NCI-H1105 treated with DMSO at 0.1 percent for 48 hours (cell line): ENCODE measurements around the gene FLNA.
"Not testable (repeated sequence)": the region's sequence is repeated elsewhere in the genome, so short reads cannot be mapped to it uniquely, and the experiment has no call there.

Source experiments
- DNase-seq: peaks from one replicate; lab custom pipeline; 2025; lab: John Stamatoyannopoulos, UW

Gene FLNA

DNA sequence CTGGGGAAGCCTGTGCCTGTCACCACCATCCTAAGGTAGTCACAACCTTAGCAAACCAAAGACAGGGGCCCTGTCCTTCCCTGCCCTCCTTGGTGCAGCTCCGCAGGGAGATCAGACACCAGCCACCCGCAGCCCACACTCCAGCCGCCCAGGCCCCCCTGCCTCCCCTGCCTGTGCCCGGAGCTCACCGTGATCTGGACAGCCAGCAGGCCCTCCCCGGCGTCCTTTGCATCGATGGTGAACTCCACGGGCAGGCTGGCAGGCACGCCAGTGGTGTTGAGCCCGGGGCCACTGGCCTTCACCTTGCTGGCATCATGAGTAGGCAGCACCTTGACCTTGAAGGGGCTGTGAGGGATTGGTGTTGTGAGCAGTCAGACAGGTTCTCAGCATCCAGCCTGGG, 16.4 kb downstream of the FLNA start:
- DNase-seq: no peak

DNA sequence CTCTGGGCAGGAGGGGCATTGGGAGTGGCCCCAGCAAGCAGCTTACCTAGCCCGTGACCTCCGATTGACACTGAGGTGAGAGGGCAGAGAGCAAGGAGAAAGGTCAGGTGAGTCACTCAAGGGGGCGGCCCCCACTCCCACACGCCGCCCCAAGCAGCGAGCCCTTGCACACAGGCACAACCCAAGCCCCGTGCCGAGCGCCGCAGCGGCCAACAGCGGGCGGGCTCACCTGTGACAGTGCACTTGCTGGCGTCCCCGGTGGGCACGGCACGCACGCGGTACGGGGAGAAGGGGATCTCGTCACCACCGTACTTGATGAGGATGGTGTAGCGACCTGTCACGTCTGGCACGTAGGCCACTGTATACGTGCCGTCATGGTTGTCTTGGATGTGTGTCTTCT, 17.2 kb downstream of the FLNA start:
- no peak for DNase-seq

DNA sequence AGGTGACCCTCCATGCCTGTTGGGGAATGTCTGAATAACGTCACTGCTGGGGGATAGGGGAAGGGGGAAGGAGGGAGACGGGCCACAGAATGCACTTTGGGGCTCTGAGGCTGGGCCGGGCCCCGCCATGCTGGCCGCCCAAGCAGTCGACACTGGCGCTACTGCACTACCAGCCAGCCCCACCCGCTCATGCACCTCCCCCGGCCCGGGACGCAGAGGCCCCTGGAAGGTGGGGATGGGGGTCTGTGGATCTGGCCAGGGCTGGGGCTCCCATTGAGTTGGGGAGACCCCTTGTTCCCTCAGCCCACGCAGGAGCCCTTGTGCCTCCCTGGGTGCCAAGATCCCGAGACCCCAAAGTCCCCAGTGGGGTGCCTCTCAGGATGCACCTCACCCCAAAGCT, 17.8 kb downstream of the FLNA start:
- DNase-seq: no peak

DNA sequence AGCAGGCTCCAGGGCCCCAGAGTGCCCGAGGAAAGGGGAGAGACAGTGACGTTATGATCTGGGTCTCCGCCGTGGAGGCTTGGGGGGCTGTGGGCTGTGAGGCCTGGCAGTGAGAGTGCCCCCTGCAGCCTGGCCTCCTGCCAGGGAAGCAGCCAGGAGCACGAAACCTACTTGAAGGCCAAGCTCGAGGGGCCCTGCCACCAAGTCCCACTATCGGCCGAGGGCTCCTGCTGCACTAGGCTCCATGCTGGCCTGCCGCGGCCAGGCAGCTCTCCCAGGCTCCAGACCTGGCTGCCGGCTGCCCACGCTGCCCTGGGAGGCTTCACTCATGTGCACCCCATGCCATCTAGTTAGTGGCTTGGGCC, 18.7 kb downstream of the FLNA start:
- DNase-seq: no peak

DNA sequence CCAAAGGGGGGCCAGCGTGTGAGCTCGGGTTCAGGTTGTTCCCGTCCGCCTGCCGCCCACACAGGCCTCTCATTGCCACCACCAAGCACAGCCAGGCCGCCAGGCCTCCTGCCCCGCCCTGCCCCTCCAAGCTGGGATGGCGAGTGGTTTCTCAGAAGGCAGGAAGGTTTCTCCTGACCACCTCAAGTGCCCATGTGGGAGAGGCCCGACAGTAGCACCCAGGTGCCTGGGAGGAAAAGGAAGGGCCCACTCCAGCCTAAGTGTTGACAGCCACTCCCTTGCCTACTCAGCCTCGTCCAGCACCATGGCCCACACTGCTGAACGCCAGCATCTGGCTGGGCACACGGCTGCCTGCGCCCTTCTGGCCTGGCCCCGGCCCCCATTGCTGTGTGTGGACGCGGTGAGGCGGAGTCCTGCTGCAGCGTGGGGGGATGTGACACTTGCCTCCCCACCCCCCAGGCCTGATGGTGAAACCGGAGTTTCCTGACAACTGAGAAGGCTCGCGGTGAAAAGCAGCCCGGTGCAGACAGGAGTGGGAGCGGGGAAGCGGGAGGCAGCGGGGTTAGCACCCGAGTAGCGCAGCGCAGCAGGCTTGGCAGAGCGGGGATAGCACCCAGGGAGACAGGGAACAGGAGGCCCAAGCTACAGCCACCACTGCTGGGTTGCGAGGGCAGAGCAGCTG, 19.2 kb downstream of the FLNA start:
- no peak for DNase-seq

DNA sequence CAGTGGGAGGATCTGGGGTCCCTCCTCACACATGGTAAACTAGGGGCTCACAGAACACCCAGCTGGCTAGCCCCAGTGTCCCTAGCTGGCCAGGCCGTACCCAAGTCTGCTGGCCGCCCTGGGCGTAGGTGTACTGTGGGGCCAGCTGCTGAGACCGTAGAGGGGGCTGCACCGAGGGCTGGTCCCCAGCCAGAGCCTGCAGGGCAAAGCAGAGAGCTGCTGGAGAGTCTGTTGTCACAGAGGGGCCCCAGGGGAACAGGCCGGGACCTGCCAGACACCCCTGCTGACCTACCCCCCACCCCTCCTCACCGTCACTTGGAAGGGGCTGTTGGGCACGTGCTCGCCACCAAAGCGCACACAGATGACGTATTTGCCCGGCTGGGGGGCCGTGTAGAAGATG, 19.9 kb downstream of the FLNA start:
- no peak for DNase-seq

DNA sequence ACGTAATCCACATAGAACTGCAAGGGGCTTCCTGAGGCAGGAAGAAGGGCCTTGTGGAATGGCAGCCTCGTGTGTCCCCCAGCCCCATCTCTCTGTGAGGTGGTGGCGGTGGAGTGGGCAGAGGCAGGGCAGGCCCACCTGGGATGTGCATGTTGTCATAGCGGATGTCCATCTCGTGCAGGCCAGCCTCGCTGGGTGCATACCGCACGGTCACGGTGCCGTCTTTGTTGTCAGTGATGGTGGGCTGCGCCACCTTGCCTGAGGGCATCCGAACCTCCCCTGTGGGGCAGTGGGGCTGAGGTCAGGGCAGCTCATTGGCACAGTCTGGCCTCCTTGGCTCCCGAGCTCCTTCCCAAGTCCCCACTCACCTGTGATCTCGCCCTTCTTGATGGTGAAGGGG, 20.4 kb downstream of the FLNA start:
- DNase-seq: no peak

DNA sequence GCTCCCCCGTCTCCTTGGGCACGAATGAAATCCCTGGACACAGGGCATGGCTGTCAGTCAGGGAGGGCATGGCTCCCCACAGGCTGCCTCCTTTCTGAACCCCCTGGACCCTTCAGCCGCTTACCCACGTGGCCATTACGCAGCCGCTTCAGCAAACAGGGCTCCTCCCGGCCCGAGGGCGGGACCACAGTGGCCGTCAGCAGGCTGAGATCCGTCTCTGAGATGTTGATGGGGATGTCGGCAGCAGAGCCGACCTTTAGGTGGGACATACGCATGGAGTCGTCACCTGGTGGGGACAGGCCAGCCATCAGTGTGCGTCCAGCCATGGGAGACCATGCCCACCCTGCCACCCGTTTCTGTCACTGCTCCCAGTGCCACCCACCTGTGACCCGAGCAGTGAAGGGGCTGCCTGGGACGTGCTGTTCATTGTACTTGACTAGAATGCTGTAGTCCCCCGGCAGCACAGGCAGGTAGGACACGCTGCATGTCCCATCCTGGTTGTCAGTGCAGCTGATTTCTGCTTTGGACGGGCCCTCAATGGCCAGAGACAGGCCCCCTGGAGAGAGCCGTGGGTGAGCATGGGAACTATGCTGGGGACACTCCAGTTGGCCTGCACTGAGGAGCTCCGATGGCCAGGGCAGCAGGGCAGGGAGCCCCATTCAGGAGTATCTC, 21.1 kb downstream of the FLNA start:
- no peak for DNase-seq

DNA sequence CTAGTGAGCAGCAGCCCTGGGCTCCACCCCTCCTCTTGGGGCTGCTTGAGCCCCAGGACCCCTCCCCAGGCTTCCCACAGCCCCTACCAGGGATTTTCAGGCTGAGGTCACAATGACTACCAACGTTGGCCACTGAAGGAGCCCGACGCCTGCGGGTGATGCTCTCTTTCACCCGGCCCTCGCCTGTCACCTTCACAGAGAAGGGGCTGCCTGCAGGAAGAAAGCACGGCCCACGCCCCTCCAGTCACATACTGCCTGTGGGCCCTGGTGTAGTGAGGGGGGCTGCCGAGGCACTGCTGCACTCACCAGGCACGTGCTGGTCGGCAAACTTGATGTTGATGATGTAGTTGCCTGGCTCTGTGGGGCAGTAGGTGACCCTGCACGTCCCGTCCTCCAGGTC, 22.0 kb downstream of the FLNA start:
- DNase-seq: no peak

DNA sequence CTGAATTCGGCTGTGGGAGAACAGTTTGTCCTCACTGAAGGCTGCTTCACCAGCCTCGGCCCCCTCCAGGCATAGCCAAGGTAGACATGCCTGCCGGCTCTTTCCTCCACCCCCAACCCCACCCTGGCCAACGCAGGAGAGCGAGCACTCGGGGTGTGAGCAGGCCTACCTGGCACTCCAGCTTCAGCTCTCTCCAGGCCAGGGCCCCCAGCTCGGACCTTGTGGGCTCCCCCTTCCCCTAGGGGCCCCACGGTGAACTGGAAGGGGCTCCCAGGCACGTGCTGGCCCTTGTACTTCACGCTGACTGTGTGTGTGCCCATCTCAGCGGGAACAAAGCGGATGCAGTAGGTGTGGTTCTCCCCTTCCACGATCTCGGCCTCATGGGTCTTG, 22.4 kb downstream of the FLNA start:
- no peak for DNase-seq

DNA sequence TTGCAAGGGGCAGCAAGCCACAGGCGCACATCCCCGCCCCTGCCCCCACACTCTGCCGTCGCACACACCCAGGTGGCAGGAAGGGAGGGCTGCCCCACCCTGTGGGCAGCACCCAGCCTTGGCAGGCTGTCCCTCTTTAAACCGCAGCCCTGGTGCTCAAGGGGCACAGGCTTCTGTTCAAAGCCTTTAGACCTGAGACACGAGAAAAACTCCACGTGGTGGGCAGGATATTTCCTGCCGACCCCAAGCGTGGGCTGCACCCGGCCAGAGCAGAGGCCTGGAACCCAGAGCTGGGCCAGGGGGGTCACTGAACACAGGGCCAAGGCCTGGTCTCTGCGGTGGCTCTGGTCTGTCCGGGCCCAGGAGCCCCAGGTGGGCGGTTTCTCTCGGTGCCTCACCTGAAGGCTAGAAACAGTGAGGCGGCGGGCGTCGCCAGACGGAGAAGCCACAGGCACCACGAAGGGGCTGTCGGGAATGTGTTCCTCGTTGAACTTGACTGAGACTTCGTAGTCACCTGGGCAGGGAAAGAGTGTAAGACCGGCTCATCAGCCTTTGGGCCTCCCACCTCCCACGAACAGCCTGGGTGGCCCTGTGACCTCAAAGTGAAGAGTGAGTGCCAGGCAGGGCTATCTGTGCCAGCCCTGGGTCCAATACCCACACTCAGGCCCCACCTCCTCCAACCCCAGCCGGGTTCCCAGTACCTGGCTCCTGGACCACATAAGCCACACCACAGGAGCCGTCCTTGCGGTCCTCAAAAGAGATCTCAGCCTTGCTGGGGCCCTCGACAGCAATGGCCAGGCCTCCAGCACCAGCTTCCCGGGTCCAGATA, 23.0 kb downstream of the FLNA start:
- DNase-seq: no peak

DNA sequence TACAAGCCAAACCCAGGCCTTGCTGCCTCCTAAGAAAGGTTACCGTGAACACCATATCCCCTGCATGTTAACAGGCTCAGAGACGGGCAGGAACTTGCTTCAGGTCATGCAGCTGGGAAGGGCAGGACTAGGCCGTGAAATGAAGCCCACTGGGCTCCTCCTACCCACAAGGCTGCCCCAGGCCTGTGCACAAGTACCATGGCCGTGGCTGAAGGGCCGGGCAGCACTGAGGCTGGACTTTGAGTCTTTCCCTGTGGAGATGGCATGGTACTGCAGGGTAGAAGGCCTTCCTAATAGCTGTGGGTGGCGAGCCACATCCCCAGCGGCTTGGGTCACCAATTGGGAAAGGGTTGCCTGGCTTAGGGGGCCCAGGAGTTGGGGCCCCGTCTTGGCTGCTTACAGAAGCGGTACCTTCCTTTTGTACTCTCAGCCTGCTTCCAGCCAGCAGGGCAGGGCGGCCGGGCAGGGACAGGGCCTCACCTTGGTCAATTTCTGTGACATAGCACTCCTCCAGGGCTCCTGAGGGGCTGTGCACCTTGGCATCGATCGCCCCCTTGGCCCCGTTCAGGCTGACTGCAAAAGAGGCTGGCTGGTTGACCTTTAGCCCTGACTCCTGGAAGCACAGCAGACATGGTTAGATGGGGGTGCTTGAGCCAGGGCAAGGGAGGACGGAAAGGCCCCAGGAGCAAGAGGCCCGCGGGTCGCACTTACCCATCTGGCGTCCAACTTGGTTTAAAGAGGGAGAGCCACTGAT, 23.8 kb downstream of the FLNA start:
- DNase-seq: no peak

DNA sequence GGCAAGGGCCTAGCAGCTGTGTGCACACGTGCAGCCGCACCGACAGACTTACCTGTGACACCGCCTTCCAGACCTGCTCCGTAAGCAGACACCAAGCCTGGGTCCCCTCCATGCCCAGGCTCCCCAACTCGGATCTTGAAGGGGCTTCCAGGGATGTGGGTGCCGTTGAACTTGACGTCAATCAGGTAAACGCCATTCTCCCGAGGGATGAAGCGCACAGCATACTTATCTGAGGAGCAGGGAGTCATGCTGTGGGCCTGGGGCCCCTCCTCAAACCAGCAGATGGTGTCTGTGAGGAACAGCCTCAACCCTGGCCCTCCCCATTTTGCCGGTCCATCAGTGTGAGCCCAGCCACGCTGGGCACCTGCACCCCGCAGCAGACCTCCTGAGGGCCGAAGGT, 24.5 kb downstream of the FLNA start:
- DNase-seq: no peak

DNA sequence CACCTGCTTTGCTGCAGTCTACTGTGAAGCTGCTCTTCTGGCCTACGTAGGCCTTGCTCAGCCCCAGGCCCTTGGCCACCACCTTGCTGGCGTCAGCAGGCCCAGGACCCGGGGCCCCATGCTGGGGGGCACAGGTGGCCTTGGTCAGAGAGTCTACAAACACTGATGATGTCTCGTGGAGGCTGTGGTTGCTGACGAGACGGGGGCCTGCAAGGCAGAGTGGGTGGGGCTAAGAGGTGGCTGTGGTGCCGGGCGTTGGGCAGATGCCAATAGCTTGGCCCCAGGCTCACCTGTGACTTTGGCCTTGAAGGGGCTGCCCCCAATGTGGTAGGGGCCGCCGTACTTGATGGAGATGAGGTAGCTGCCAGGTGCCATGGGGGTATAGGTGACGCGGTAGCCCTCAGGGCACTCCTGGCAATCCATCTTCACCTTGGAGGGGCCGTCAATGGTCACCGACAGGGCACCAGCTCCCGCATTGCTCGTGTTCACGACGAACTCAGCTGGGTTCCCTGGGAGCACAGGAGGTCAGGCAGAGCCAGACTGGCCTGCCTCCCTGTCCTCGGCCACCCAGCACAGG, 25.0 kb downstream of the FLNA start:
- no peak for DNase-seq

DNA sequence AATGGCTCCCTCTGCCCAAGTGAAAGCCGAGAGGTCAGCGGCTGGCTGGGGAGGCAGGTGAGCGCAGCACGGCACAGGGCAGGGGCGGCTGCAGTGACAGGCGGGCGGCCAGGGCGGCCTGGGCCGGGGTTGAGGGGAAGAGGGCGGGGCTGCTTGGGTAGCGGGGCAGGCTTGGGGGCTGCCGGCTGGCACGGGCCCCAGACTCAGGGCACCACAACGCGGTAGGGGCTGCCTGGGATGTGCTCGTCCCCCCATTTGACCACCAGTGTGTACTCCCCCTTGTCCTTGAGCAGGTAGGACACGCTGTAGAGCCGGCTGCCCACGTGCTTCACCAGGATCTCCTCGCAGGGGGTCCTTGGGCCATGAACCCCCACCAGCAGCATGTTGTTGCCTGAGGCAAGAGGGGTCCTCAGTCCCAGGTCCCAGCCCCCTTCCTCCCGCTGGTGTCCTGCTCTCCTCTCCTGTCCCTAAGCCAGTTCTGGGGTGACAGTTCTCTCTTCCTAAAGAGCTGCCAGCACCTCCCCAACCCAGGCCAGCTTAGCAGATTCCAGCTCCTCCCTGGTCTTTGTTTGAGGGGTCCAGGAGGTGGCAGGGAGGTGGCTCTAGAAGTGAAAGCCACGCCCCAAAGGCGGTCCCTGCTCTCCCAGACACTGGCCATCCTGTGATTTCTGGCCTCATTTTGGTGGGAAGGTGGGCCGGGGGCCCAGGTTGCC, 25.6 kb downstream of the FLNA start:
- DNase-seq: no peak

DNA sequence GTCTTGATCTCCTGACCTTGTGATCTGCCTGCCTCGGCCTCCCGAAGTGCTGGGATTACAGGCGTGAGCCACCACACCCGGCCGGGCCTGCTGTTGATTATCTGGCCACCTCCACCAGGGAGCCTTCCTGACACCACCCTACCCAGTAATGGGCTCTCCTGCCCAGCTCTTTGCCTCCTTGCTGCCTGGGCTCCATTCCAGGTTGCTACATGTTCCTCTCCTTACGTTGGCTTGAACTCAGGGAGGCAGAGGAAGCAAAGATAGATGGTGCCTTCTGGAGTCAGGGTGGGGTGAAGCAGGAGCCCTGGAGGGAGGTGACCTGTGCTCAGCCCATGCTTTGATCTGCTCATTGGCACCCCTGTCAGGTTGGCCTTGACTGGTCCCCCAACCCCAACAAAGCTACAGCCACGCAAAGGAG, 26.3 kb downstream of the FLNA start:
- DNase-seq: no peak

DNA sequence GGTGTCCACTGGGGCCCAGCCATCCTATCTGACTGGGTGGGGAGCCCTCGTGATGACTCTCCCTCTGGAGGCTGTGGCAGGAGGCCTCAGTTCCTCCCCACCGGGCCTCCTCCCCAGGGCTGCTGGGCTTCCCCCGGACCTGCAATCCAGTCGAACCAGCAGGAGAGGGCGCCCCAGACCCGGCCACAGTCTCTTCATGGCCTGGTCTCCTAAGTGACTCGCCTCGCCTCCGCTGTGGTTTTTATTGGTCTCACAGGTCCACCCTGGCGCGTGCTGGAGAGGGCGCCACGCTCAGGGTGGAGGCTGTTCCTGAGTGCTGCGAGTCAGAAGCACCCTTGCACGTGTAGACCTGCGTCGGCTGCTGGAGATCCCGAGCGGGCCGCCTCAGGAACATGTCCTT, 30.8 kb downstream of the FLNA start:
- DNase-seq: not testable (repeated sequence)

DNA sequence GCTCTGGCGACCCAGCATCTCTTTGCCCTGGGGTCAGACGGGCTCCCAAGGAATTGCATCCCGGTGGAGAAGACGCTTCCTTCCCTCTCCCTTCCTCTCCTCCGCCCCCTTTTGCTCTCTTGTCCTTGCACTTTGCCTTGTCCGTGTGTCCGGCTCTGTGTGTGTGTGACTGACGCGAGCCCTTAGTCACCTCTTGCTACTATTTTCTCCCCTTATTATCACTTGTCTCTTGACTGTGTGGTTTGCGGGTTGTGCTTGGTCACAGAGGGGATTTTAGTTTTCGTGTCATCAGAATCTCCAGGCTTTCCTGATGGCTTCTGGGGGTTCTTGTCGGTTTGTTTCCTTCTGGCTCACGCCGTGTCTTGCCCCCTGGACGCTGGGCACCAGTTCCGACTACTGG, 31.4 kb downstream of the FLNA start:
- DNase-seq: not testable (repeated sequence)

DNA sequence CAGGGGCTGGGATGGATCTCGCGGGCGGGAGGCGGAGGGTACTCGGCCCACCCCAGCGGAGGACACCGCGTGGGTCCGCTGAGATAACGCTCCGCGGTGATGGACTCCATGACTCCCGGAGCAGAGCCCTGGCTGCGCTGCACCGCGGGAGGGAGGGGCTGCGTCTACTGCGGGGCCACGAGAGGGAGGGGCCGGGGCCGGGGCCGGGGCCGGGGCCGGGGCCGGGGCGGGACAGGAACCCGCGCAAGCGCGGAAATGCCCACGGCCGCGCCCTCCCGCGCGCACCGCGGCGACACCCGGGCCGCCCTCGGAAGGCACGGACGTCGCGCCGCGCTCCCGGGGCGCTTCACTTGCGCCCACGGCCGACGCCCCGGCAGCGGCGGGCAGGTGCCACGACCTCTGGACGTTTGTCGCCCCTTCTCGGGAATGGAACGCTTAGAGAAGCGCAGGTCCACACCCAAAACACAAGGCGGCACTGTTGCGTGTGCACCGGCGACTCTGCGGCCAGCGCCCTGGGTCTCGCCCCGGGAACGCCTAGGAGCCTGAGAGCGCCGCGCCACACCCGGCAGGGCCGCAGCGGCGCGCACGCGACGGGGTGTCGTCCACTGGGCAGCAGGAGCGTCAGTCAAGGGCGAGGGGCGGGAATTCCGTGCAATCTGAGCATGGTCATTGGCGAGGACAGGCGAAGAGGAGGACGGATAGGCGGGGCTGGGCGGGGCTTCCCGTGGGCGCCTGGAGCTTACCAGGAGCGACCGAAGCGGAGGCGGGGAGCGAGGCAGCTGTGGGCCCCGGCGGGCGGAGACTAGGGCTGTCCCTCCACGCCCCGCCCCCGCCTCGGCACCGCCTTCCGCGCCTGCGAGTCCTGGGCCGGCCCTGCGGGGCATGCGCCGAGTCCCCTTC, 32.8 kb downstream of the FLNA start:
- not testable (repeated sequence) for DNase-seq

DNA sequence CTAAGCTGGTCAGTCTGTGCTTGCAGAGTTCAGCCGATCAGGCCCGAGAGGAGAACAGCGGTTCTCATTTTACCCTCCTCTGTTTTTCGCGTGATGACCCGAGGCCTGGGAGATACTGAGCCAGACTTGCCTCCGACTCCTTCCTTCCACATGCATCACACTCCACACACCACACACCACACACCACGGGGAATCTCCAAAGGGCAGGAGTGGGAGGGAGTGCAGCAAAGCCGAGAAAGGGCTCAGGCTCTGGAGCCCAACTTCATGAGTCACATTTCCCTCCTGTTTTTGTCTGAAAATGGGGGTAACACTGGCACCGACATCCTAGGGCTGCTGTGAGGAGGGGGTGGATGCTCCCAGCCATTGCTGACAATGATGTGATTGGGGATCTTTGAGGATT, 39.9 kb downstream of the FLNA start:
- DNase-seq: no peak
